ENCODE data around the gene ERICH4.
"Not testable (repeated sequence)": the region's sequence is repeated elsewhere in the genome, so short reads cannot be mapped to it uniquely, and the experiment has no call there.

Gene ERICH4

DNA sequence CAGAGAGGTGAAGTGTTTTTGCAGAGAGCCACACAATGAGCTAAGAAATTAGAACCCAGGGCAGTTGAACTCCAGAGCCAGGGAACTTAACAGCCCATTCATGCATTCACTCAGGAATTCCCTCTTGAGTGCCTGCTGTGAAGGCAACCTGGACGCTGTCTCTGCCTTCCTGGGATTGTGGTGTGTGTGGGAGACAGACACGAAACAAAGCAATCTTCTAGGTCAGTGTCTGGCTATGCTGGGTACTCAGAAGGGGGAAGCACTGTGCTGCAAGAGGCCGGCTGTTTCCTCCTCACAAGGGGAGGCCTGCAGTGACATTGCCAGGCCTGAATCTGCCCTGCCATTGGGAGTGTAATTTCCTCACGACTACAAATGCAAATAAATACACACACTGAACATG, 35.7 kb upstream of the ERICH4 start:
- Histone ChIP-seq H3K4ac (ENCODE audit: low read length) (no peak overlapping the region), H3K23ac (ENCODE audit: low read depth, low read length, poor library complexity) (no peak overlapping the region), H2AK5ac (ENCODE audit: low read depth, low read length) (no peak overlapping the region), H4K91ac (ENCODE audit: low read depth, low read length, poor library complexity) (no peak overlapping the region), H3K79me1 (ENCODE audit: low read depth, low read length) (no peaks in the 10 kb centered on the region), H3K27me3 (ENCODE audit: control insufficient read depth in 3 of 3, insufficient read depth in 3 of 3, low read depth in 1 of 3, low read length in 3 of 3) (no peaks in the 10 kb centered on the region), H3K14ac (ENCODE audit: low read length) (peak overlapping the region; percentile 47), H3K4me2 (ENCODE audit: insufficient read depth, low read length, poor library complexity, severe bottlenecking) (no peak overlapping the region), H3K9me3 (replicated peaks in 1 of 2; ENCODE audit: control insufficient read depth in 2 of 2, insufficient read depth in 1 of 2, low read depth in 1 of 2, low read length in 2 of 2) (no peaks in the 10 kb centered on the region), H2BK15ac (ENCODE audit: low read length) (no peak overlapping the region), H3K18ac (ENCODE audit: low read length) (no peak overlapping the region), H2AFZ (ENCODE audit: low read length) (peak overlapping the region; percentile 87), H2BK5ac (ENCODE audit: low read length) (no peak overlapping the region), H4K8ac (ENCODE audit: low read depth, low read length) (no peak overlapping the region), H2BK120ac (ENCODE audit: low read depth, low read length) (no peak overlapping the region), H3K36me3 (replicated peaks in 1 of 2; ENCODE audit: control insufficient read depth in 2 of 2, insufficient read depth in 2 of 2, low read length in 2 of 2) (peaks cover 9 to 13% of the 10 kb centered on the region in 2 donors), H2BK12ac (ENCODE audit: low read length) (no peak overlapping the region), H3K9ac (ENCODE audit: low read depth, low read length, poor library complexity) (peak overlapping the region; percentile 2), H3K4me3 (ENCODE audit: low read length in 2 of 2) (no peak overlapping the region), H3K27ac (replicated peaks; ENCODE audit: low read length) (peak overlapping the region; percentile 57), H3K4me1 (ENCODE audit: control insufficient read depth in 2 of 2, insufficient read depth in 1 of 2, low read depth in 1 of 2, low read length in 2 of 2) (peaks cover 8 to 9% of the 10 kb centered on the region in 2 donors)
- no peak for DNase-seq (ENCODE audit: low spot score)
- no CpG with 5 or more reads among the region's 4 CpGs for WGBS, 2 donors (ENCODE audit: extremely low coverage in 2 of 2, insufficient read length in 2 of 2, insufficient replicate concordance in 1 of 2)

DNA sequence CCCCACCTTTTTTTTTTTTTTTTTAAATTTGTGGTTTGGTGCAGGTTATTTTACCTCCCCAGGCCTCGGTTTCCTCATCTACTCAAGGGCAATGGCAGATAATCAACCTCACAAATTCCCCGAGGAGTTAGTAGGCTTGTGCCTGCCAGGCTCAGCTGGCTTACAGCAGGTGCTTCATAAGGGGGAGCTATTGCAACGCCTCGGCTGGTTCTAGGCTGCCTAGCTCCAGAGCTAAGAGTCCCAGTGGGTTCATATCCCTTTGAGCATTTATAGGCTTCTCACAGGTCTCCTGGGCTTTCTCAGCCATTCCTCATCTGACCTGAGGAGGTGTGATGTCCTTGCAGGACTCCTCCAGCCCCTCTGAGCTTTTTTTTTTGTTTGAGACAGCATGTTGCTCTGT, 34.7 kb upstream of the ERICH4 start:
- Histone ChIP-seq H3K4ac (ENCODE audit: low read length) (no peak overlapping the region), H4K91ac (ENCODE audit: low read depth, low read length, poor library complexity) (no peak overlapping the region), H3K18ac (ENCODE audit: low read length) (no peak overlapping the region), H3K27me3 (ENCODE audit: control insufficient read depth in 3 of 3, insufficient read depth in 3 of 3, low read depth in 1 of 3, low read length in 3 of 3) (no peaks in the 10 kb centered on the region), H3K9me3 (replicated peaks in 1 of 2; ENCODE audit: control insufficient read depth in 2 of 2, insufficient read depth in 1 of 2, low read depth in 1 of 2, low read length in 2 of 2) (no peaks in the 10 kb centered on the region), H2BK120ac (ENCODE audit: low read depth, low read length) (no peak overlapping the region), H3K9ac (ENCODE audit: low read depth, low read length, poor library complexity) (no peak overlapping the region), H3K4me2 (ENCODE audit: insufficient read depth, low read length, poor library complexity, severe bottlenecking) (no peak overlapping the region), H3K14ac (ENCODE audit: low read length) (no peak overlapping the region), H3K4me1 (ENCODE audit: control insufficient read depth in 2 of 2, insufficient read depth in 1 of 2, low read depth in 1 of 2, low read length in 2 of 2) (peaks cover 8 to 9% of the 10 kb centered on the region in 2 donors), H4K8ac (ENCODE audit: low read depth, low read length) (no peak overlapping the region), H2BK15ac (ENCODE audit: low read length) (no peak overlapping the region), H2BK5ac (ENCODE audit: low read length) (no peak overlapping the region), H3K23ac (ENCODE audit: low read depth, low read length, poor library complexity) (no peak overlapping the region), H3K79me1 (ENCODE audit: low read depth, low read length) (no peaks in the 10 kb centered on the region), H2AFZ (ENCODE audit: low read length) (no peak overlapping the region), H3K27ac (replicated peaks; ENCODE audit: low read length) (no peak overlapping the region), H2AK5ac (ENCODE audit: low read depth, low read length) (no peak overlapping the region), H2BK12ac (ENCODE audit: low read length) (no peak overlapping the region), H3K4me3 (ENCODE audit: low read length in 2 of 2) (no peak overlapping the region), H3K36me3 (replicated peaks in 1 of 2; ENCODE audit: control insufficient read depth in 2 of 2, insufficient read depth in 2 of 2, low read length in 2 of 2) (peaks cover 12 to 17% of the 10 kb centered on the region in 2 donors)
- WGBS, 2 donors (ENCODE audit: extremely low coverage in 2 of 2, insufficient read length in 2 of 2, insufficient replicate concordance in 1 of 2) = no CpG with 5 or more reads among the region's 4 CpGs
- DNase-seq (ENCODE audit: low spot score) = no peak

DNA sequence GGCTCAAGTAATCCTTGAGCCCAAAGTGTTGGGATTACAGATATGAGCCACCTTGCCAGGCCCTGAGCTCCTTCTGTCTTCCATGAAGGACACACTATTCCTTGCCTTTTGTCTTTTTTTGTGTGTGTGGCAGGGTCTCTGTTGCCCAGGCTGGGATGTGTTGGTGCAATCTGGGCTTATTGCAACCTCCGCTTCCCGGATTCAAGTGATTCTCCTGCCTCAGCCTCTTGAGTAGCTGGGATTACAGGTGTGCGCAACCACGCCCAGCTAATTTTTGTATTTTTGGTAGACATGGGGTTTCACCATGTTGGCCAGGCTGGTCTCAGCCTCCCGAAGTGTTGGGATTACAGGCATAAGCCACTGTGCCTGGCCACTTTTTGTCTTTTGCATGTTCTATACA, 34.1 kb upstream of the ERICH4 start:
- H3K36me3 ChIP-seq (replicated peaks in 1 of 2; ENCODE audit: control insufficient read depth in 2 of 2, insufficient read depth in 2 of 2, low read length in 2 of 2) = peaks cover 12 to 18% of the 10 kb centered on the region in 2 donors
- H3K4ac ChIP-seq (ENCODE audit: low read length); H2BK5ac ChIP-seq (ENCODE audit: low read length); H3K79me1 ChIP-seq (ENCODE audit: low read depth, low read length); H4K91ac ChIP-seq (ENCODE audit: low read depth, low read length, poor library complexity); H3K9ac ChIP-seq (ENCODE audit: low read depth, low read length, poor library complexity); DNase-seq (ENCODE audit: low spot score); H2AK5ac ChIP-seq (ENCODE audit: low read depth, low read length); H3K18ac ChIP-seq (ENCODE audit: low read length); H2BK12ac ChIP-seq (ENCODE audit: low read length); H2BK120ac ChIP-seq (ENCODE audit: low read depth, low read length); H3K14ac ChIP-seq (ENCODE audit: low read length); H3K27me3 ChIP-seq (ENCODE audit: control insufficient read depth in 3 of 3, insufficient read depth in 3 of 3, low read depth in 1 of 3, low read length in 3 of 3); H3K27ac ChIP-seq (replicated peaks; ENCODE audit: low read length); H3K23ac ChIP-seq (ENCODE audit: low read depth, low read length, poor library complexity); H3K4me3 ChIP-seq (ENCODE audit: low read length in 2 of 2); H2AFZ ChIP-seq (ENCODE audit: low read length); H3K4me2 ChIP-seq (ENCODE audit: insufficient read depth, low read length, poor library complexity, severe bottlenecking); H4K8ac ChIP-seq (ENCODE audit: low read depth, low read length); H3K9me3 ChIP-seq (replicated peaks in 1 of 2; ENCODE audit: control insufficient read depth in 2 of 2, insufficient read depth in 1 of 2, low read depth in 1 of 2, low read length in 2 of 2); H2BK15ac ChIP-seq (ENCODE audit: low read length); H3K4me1 ChIP-seq (ENCODE audit: control insufficient read depth in 2 of 2, insufficient read depth in 1 of 2, low read depth in 1 of 2, low read length in 2 of 2): not testable (repeated sequence)
- WGBS, 2 donors (ENCODE audit: extremely low coverage in 2 of 2, insufficient read length in 2 of 2, insufficient replicate concordance in 1 of 2) = no CpG with 5 or more reads among the region's 5 CpGs

DNA sequence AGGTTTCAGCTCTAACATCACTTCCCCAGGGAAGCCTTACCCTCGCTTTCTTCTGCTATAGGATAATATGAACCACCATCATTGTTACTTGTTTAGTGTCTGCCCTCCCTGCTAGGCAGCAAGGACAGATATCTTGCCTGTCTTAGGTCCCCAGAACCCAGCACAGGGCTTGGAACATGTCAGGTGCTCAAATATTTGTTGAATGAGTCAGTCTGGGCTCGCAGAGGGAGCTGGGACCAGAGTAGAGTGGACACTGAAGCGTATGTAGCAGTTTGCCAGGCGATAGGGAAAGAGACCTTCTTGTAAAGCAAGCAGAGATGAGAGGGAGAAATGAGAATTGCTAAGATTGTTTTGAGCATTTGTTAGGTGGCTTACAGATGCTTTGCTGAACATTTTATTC, 33.7 kb upstream of the ERICH4 start:
- Histone ChIP-seq H3K14ac (ENCODE audit: low read length) (no peak overlapping the region), H3K79me1 (ENCODE audit: low read depth, low read length) (no peaks in the 10 kb centered on the region), H3K9ac (ENCODE audit: low read depth, low read length, poor library complexity) (no peak overlapping the region), H3K4ac (ENCODE audit: low read length) (no peak overlapping the region), H2BK120ac (ENCODE audit: low read depth, low read length) (no peak overlapping the region), H2BK15ac (ENCODE audit: low read length) (no peak overlapping the region), H3K4me1 (ENCODE audit: control insufficient read depth in 2 of 2, insufficient read depth in 1 of 2, low read depth in 1 of 2, low read length in 2 of 2) (peaks cover 8 to 9% of the 10 kb centered on the region in 2 donors), H3K27me3 (ENCODE audit: control insufficient read depth in 3 of 3, insufficient read depth in 3 of 3, low read depth in 1 of 3, low read length in 3 of 3) (no peaks in the 10 kb centered on the region), H3K4me2 (ENCODE audit: insufficient read depth, low read length, poor library complexity, severe bottlenecking) (no peak overlapping the region), H3K36me3 (replicated peaks in 1 of 2; ENCODE audit: control insufficient read depth in 2 of 2, insufficient read depth in 2 of 2, low read length in 2 of 2) (peaks cover 17 to 18% of the 10 kb centered on the region in 2 donors), H4K91ac (ENCODE audit: low read depth, low read length, poor library complexity) (no peak overlapping the region), H2BK5ac (ENCODE audit: low read length) (no peak overlapping the region), H4K8ac (ENCODE audit: low read depth, low read length) (no peak overlapping the region), H3K23ac (ENCODE audit: low read depth, low read length, poor library complexity) (no peak overlapping the region), H3K18ac (ENCODE audit: low read length) (no peak overlapping the region), H3K27ac (replicated peaks; ENCODE audit: low read length) (no peak overlapping the region), H2BK12ac (ENCODE audit: low read length) (no peak overlapping the region), H2AK5ac (ENCODE audit: low read depth, low read length) (no peak overlapping the region), H3K9me3 (replicated peaks in 1 of 2; ENCODE audit: control insufficient read depth in 2 of 2, insufficient read depth in 1 of 2, low read depth in 1 of 2, low read length in 2 of 2) (no peaks in the 10 kb centered on the region), H2AFZ (ENCODE audit: low read length) (no peak overlapping the region), H3K4me3 (ENCODE audit: low read length in 2 of 2) (no peak overlapping the region)
- DNase-seq (ENCODE audit: low spot score) = no peak
- WGBS, 2 donors (ENCODE audit: extremely low coverage in 2 of 2, insufficient read length in 2 of 2, insufficient replicate concordance in 1 of 2) = no CpG with 5 or more reads among the region's 4 CpGs

All from neuronal stem cell (in vitro differentiated cells).